ENCODE data around the gene ZNF506.
"Not testable (repeated sequence)": the region's sequence is repeated elsewhere in the genome, so short reads cannot be mapped to it uniquely, and the experiment has no call there.

ZNF506 gene

GRCh38 chr19:19821366-19821951 lies at the start of gene ZNF506:
TSS of gene ZNF506 (minus strand) at chr19:19821750. CDS start at chr19:19821603, 147 bp downstream.
- Histone ChIP-seq H3K4me3 (ENCODE audit: low read length, poor library complexity, severe bottlenecking) (peak within 1 kb of the TSS; percentile 83), H4K20me1 (ENCODE audit: insufficient read depth, low read length, poor library complexity, severe bottlenecking) (peaks cover 11% of the 10 kb centered on the region), H3K79me2 (ENCODE audit: insufficient read depth, low read length) (peaks cover 38% of the 10 kb centered on the region), H3K9ac (ENCODE audit: low read depth, low read length, poor library complexity, severe bottlenecking) (peak within 1 kb of the TSS; percentile 88), H3F3A (ENCODE audit: low read depth) (no peaks in the 10 kb centered on the region), H3K4me1 (ENCODE audit: insufficient read depth, low read length, poor library complexity, severe bottlenecking) (no peaks in the 10 kb centered on the region), H3K9me3 (ENCODE audit: insufficient read depth, low read depth, low read length) (no peaks in the 10 kb centered on the region), H3K4me2 (ENCODE audit: low read depth, low read length, poor library complexity, severe bottlenecking) (peak within 1 kb of the TSS; percentile 78), H2AFZ (ENCODE audit: low read length) (peak within 1 kb of the TSS; percentile 79), H3K27me3 (ENCODE audit: insufficient read depth, low read length, poor library complexity, severe bottlenecking) (no peaks in the 10 kb centered on the region), H3K36me3 (ENCODE audit: insufficient read depth, low read length) (no peaks in the 10 kb centered on the region), H3K9me2 (replicated peaks; ENCODE audit: low read depth, low read length) (no peaks in the 10 kb centered on the region)
- TF ChIP-seq, protein P1, sequence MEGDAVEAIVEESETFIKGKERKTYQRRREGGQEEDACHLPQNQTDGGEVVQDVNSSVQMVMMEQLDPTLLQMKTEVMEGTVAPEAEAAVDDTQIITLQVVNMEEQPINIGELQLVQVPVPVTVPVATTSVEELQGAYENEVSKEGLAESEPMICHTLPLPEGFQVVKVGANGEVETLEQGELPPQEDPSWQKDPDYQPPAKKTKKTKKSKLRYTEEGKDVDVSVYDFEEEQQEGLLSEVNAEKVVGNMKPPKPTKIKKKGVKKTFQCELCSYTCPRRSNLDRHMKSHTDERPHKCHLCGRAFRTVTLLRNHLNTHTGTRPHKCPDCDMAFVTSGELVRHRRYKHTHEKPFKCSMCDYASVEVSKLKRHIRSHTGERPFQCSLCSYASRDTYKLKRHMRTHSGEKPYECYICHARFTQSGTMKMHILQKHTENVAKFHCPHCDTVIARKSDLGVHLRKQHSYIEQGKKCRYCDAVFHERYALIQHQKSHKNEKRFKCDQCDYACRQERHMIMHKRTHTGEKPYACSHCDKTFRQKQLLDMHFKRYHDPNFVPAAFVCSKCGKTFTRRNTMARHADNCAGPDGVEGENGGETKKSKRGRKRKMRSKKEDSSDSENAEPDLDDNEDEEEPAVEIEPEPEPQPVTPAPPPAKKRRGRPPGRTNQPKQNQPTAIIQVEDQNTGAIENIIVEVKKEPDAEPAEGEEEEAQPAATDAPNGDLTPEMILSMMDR (conservative IDR thresholded peaks at IDR 0.05; ENCODE audit: low read length), result no peak
- TF ChIP-seq EZH2phosphoT487 (IDR thresholded peaks at IDR 0.05; ENCODE audit: borderline replicate concordance), result no peak

GRCh38 chr19:19870086-19870485 lies 48.5 kb upstream of the ZNF506 start:
- not testable (repeated sequence) for H2AFZ ChIP-seq (ENCODE audit: low read length); H3K9ac ChIP-seq (ENCODE audit: low read depth, low read length, poor library complexity, severe bottlenecking); H3K36me3 ChIP-seq (ENCODE audit: insufficient read depth, low read length); H3K9me3 ChIP-seq (ENCODE audit: insufficient read depth, low read depth, low read length); H3K27me3 ChIP-seq (ENCODE audit: insufficient read depth, low read length, poor library complexity, severe bottlenecking); H3K9me2 ChIP-seq (replicated peaks; ENCODE audit: low read depth, low read length); H3F3A ChIP-seq (ENCODE audit: low read depth)
- H4K20me1 ChIP-seq (ENCODE audit: insufficient read depth, low read length, poor library complexity, severe bottlenecking), result peaks cover 66% of the 10 kb centered on the region
- H3K4me1 ChIP-seq (ENCODE audit: insufficient read depth, low read length, poor library complexity, severe bottlenecking), result peaks cover 23% of the 10 kb centered on the region
- peaks cover 93% of the 10 kb centered on the region for H3K79me2 ChIP-seq (ENCODE audit: insufficient read depth, low read length)
- H3K4me2 ChIP-seq (ENCODE audit: low read depth, low read length, poor library complexity, severe bottlenecking), result peak overlapping the region; percentile 93
- peak overlapping the region; percentile 46 for H3K4me3 ChIP-seq (ENCODE audit: low read length, poor library complexity, severe bottlenecking)

DNA sequence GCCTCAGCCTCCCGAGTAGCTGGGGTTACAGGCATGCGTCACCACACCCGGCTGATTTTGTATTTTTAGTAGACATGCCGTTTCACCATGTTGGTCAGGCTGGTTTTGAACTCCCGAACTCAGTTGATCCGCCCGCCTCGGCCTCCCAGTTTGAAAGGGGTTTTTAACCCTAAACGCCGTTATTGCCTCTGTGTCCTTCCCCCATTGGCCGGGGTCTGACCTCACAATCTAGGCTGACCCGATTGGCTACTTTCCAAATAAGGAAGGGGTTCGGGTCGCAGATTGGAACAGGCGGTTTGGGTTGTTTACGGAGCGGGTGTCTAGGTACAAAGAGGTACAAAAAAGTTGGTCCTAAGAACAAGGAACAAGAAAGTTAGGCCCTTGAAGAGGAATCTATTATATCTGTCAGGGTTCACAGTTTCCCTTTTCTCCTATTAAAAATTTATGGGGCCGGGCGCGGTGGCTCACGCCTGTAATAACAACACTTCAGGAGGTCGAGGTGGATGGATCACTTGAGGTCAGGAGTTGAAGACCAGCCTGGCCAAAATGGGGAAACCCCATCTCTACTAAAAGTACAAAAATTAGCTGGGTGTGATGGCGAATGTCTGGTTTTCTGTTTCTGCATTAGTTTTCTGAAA lies 45.2 kb upstream of the ZNF506 start:
- H4K20me1 ChIP-seq (ENCODE audit: insufficient read depth, low read length, poor library complexity, severe bottlenecking), result peaks cover 47% of the 10 kb centered on the region
- H3K9me3 ChIP-seq (ENCODE audit: insufficient read depth, low read depth, low read length), result no peaks in the 10 kb centered on the region
- TF ChIP-seq, protein P1 (conservative IDR thresholded peaks at IDR 0.05; ENCODE audit: low read length), result no peak
- no peak for TF ChIP-seq EZH2phosphoT487 (IDR thresholded peaks at IDR 0.05; ENCODE audit: borderline replicate concordance)
- H3K79me2 ChIP-seq (ENCODE audit: insufficient read depth, low read length), result peaks cover 60% of the 10 kb centered on the region
- H3K9ac ChIP-seq (ENCODE audit: low read depth, low read length, poor library complexity, severe bottlenecking), result peak overlapping the region; percentile 98
- peaks cover 20% of the 10 kb centered on the region for H3K4me1 ChIP-seq (ENCODE audit: insufficient read depth, low read length, poor library complexity, severe bottlenecking)
- H3K36me3 ChIP-seq (ENCODE audit: insufficient read depth, low read length), result no peaks in the 10 kb centered on the region
- H3K4me2 ChIP-seq (ENCODE audit: low read depth, low read length, poor library complexity, severe bottlenecking), result peak overlapping the region; percentile 93
- peak overlapping the region; percentile 95 for H3K4me3 ChIP-seq (ENCODE audit: low read length, poor library complexity, severe bottlenecking)
- H3F3A ChIP-seq (ENCODE audit: low read depth), result no peaks in the 10 kb centered on the region
- H3K27me3 ChIP-seq (ENCODE audit: insufficient read depth, low read length, poor library complexity, severe bottlenecking), result no peaks in the 10 kb centered on the region
- no peaks in the 10 kb centered on the region for H3K9me2 ChIP-seq (replicated peaks; ENCODE audit: low read depth, low read length)
- peak overlapping the region; percentile 85 for H2AFZ ChIP-seq (ENCODE audit: low read length)
